Dendritic cell treated with granulocyte-macrophage colony-stimulating factor and Interleukin-4, amounts not matched to agents 40 ng/mL and 50 ng/mL, for 4 days (primary cell): ENCODE results near the gene GFAP.

Source experiments
- H3K27ac Mint-ChIP-seq: one replicate; pipeline ENCODE4 v1.8.0; 2022; ENCODE audit warnings: mild to moderate bottlenecking, mixed read lengths
- H3K27me3 Mint-ChIP-seq: one replicate; pipeline ENCODE4 v1.8.0; 2022; ENCODE audit warnings: mild to moderate bottlenecking, mixed read lengths
- H3K36me3 Mint-ChIP-seq: one replicate; pipeline ENCODE4 v1.8.0; 2022; ENCODE audit warnings: low read depth, mixed read lengths
- H3K4me1 Mint-ChIP-seq: one replicate; pipeline ENCODE4 v1.8.0; 2022; ENCODE audit warnings: low read depth, mixed read lengths
- H3K4me3 Mint-ChIP-seq: one replicate; pipeline ENCODE4 v1.8.0; 2022; ENCODE audit warnings: mild to moderate bottlenecking, moderate library complexity, mixed read lengths
- H3K9me3 Mint-ChIP-seq: one replicate; pipeline ENCODE4 v1.8.0; 2022; ENCODE audit warnings: mixed read lengths
- intact Hi-C: fragments of 100-400 bp; cut with micrococcal nuclease; formaldehyde crosslinking; loops from one replicate; pipeline ENCODE4 v1.15.0; 2022

GFAP gene

GRCh38 chr17:44940768-44941167, 25.5 kb upstream of the GFAP start:
- Mint-ChIP-seq H3K36me3 (no peaks in the 10 kb centered on the region), H3K4me1 (peaks cover 10% of the 10 kb centered on the region), H3K9me3 (no peaks in the 10 kb centered on the region), H3K27me3 (no peaks in the 10 kb centered on the region), H3K27ac (no peak overlapping the region), H3K4me3 (no peak overlapping the region)
- intact Hi-C loops: no loop called here

GRCh38 chr17:44940317-44940716, 25.0 kb upstream of the GFAP start:
- H3K27ac Mint-ChIP-seq: no peak overlapping the region
- intact Hi-C loops: no loop called here
- no peaks in the 10 kb centered on the region for H3K27me3 Mint-ChIP-seq
- no peak overlapping the region for H3K4me3 Mint-ChIP-seq
- H3K9me3 Mint-ChIP-seq: no peaks in the 10 kb centered on the region
- H3K36me3 Mint-ChIP-seq: no peaks in the 10 kb centered on the region
- H3K4me1 Mint-ChIP-seq: peaks cover 10% of the 10 kb centered on the region

- Mint-ChIP-seq H3K4me1 (no peaks in the 10 kb centered on the region), H3K36me3 (no peaks in the 10 kb centered on the region), H3K4me3 (no peak overlapping the region), H3K9me3 (no peaks in the 10 kb centered on the region), H3K27me3 (no peaks in the 10 kb centered on the region), H3K27ac (no peak overlapping the region)
- intact Hi-C loops: no loop called here
Observed at GRCh38 chr17:44935116-44935515, 19.8 kb upstream of the GFAP start.

GRCh38 chr17:44934745-44935105, 19.4 kb upstream of the GFAP start:
- Mint-ChIP-seq H3K9me3 (no peaks in the 10 kb centered on the region), H3K27ac (no peak overlapping the region), H3K36me3 (no peaks in the 10 kb centered on the region)

GRCh38 chr17:44933824-44934744, 18.8 kb upstream of the GFAP start:
- H3K27me3 Mint-ChIP-seq: no peaks in the 10 kb centered on the region
- intact Hi-C loops: no loop called here
- H3K9me3 Mint-ChIP-seq: no peaks in the 10 kb centered on the region
- no peak overlapping the region for H3K4me3 Mint-ChIP-seq
- no peaks in the 10 kb centered on the region for H3K4me1 Mint-ChIP-seq
- no peaks in the 10 kb centered on the region for H3K36me3 Mint-ChIP-seq
- no peak overlapping the region for H3K27ac Mint-ChIP-seq

More at GRCh38 chr17:44934745-44935105, 19.4 kb upstream of the GFAP start:
- intact Hi-C loops: no loop called here
- Mint-ChIP-seq H3K4me1 (no peaks in the 10 kb centered on the region), H3K27me3 (no peaks in the 10 kb centered on the region), H3K4me3 (no peak overlapping the region)

GRCh38 chr17:44932787-44933097, 17.4 kb upstream of the GFAP start:
- Mint-ChIP-seq H3K9me3 (no peaks in the 10 kb centered on the region), H3K27me3 (no peaks in the 10 kb centered on the region), H3K36me3 (no peaks in the 10 kb centered on the region), H3K4me1 (no peaks in the 10 kb centered on the region), H3K4me3 (no peak overlapping the region), H3K27ac (no peak overlapping the region)
- intact Hi-C loops: no loop called here

GRCh38 chr17:44932096-44932786, 16.9 kb upstream of the GFAP start:
- intact Hi-C loops: no loop called here
- H3K4me3 Mint-ChIP-seq: no peak overlapping the region
- no peaks in the 10 kb centered on the region for H3K36me3 Mint-ChIP-seq
- H3K4me1 Mint-ChIP-seq: no peaks in the 10 kb centered on the region
- H3K9me3 Mint-ChIP-seq: no peaks in the 10 kb centered on the region
- H3K27ac Mint-ChIP-seq: no peak overlapping the region
- H3K27me3 Mint-ChIP-seq: no peaks in the 10 kb centered on the region

DNA sequence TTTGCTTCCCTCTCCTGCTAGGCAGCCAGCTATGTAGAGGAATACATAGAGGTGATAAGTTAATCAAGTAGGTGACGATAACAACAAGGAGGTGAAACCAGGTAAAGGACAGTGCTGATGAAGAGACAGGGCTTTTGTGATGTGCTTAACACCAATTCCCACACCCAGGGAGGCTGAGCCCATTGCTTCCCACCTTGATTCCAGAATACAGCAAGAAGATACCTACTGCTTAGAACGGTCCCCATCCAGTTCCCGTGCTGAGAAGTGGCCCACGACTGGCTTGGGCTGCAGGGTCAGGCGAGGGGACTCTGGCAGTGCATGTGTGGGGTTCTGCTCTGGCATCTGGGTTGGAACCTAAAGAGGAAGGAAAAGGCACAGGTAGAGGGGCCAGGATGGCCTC, 16.1 kb upstream of the GFAP start:
- Mint-ChIP-seq H3K27me3 (no peaks in the 10 kb centered on the region), H3K27ac (no peak overlapping the region), H3K4me1 (no peaks in the 10 kb centered on the region), H3K36me3 (no peaks in the 10 kb centered on the region), H3K9me3 (no peaks in the 10 kb centered on the region), H3K4me3 (no peak overlapping the region)
- intact Hi-C loops: no loop called here

GRCh38 chr17:44930667-44931066, 15.4 kb upstream of the GFAP start:
- no peak overlapping the region for H3K27ac Mint-ChIP-seq
- H3K36me3 Mint-ChIP-seq: no peaks in the 10 kb centered on the region
- H3K4me3 Mint-ChIP-seq: no peak overlapping the region
- intact Hi-C loops: no loop called here
- no peaks in the 10 kb centered on the region for H3K27me3 Mint-ChIP-seq
- no peaks in the 10 kb centered on the region for H3K9me3 Mint-ChIP-seq
- no peaks in the 10 kb centered on the region for H3K4me1 Mint-ChIP-seq

- no peak overlapping the region for H3K27ac Mint-ChIP-seq
- intact Hi-C loops: no loop called here
- H3K27me3 Mint-ChIP-seq: no peaks in the 10 kb centered on the region
- no peaks in the 10 kb centered on the region for H3K36me3 Mint-ChIP-seq
- no peaks in the 10 kb centered on the region for H3K4me1 Mint-ChIP-seq
- H3K4me3 Mint-ChIP-seq: no peak overlapping the region
- H3K9me3 Mint-ChIP-seq: no peaks in the 10 kb centered on the region
Observed at GRCh38 chr17:44928950-44929720, 13.8 kb upstream of the GFAP start.

DNA sequence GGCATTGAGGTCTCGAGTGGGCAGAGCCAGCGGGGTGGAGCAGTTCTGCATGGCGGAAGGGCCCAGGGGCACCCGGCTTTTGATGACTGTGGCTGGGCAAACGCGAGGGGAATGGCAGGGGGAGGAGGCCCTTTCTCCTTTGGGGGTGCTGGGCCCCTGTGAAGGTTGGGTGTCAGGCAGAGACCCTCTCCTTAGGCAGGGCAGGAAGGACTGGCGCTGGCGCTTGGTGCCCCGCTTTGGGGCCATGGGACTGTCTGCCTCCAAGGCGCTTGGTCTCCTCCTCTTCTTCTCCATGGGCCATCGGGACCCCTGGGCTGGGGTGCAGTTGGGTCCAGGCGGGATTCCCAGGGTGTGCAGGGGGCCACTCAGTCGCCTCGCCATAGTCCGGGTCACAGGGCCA, 12.8 kb upstream of the GFAP start:
- intact Hi-C loops: no loop called here
- Mint-ChIP-seq H3K27me3 (no peaks in the 10 kb centered on the region), H3K4me3 (no peak overlapping the region), H3K4me1 (no peaks in the 10 kb centered on the region), H3K36me3 (no peaks in the 10 kb centered on the region), H3K9me3 (no peaks in the 10 kb centered on the region), H3K27ac (no peak overlapping the region)

GRCh38 chr17:44927696-44928095, 12.4 kb upstream of the GFAP start:
- Mint-ChIP-seq H3K27me3 (peaks cover 1% of the 10 kb centered on the region), H3K4me3 (no peak overlapping the region), H3K4me1 (no peaks in the 10 kb centered on the region), H3K27ac (no peak overlapping the region), H3K9me3 (no peaks in the 10 kb centered on the region), H3K36me3 (no peaks in the 10 kb centered on the region)
- intact Hi-C loops: no loop called here

DNA sequence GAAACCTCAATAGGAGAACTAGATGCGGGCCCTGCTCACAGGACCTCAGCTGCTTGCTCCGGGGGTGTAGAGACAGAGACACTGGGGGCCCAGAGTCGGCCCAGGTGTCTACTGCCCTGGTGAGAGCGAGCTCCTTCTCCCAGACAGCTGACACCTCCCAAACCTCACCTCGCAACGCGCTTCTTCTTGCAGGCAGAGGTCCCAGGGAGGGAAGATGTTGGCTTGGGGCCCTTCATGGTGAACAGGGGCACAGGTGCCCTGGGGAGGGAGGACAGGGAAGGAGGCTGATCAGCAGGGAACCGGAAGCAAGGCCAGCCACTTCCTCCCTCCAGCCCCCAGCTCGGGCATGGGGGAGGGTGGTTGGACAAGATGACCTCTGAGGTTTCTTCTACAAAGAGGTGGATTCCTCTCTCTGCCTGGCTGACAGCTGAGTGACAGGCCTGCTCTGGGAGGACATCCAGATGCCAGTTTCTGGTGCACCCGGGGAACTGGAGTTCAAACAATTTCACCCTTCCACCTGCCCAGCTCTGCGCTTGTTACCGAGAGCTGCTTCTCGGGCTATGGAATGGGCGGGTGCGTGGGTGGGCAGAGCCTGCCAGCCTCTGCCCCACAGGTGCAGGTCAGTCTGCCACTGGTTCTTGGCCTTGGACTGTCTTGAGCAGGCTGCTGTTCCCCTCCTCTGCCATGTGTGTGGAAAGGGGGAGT, 11.7 kb upstream of the GFAP start:
- no peak overlapping the region for H3K4me3 Mint-ChIP-seq
- intact Hi-C loops: no loop called here
- H3K4me1 Mint-ChIP-seq: no peaks in the 10 kb centered on the region
- H3K27me3 Mint-ChIP-seq: peaks cover 8% of the 10 kb centered on the region
- H3K27ac Mint-ChIP-seq: no peak overlapping the region
- H3K36me3 Mint-ChIP-seq: no peaks in the 10 kb centered on the region
- H3K9me3 Mint-ChIP-seq: no peaks in the 10 kb centered on the region
